Stimulated activated CD8-positive, alpha-beta memory T cell treated with anti-CD3 and anti-CD28 coated beads, Interleukin-2, amount 100 ng/mL, for 48 hours (primary cell): ENCODE data around the gene POLR2J3.
"Not testable (repeated sequence)": the region's sequence is repeated elsewhere in the genome, so short reads cannot be mapped to it uniquely, and the experiment has no call there.

ENCODE experiments used
- DNase-seq, 2 donors: peaks; one replicate each; pipeline ENCODE4 v3.0.0-alpha.2; 2020; ENCODE audit warnings: low read depth in 2 of 2

The POLR2J3 gene

GRCh38 chr7:102583495-102583894 lies 11.1 kb upstream of the POLR2J3 start:
- DNase-seq, result not testable (repeated sequence)

- DNase-seq, result not testable (repeated sequence)
These were observed 9.3 kb upstream of the POLR2J3 start for GRCh38 chr7:102581722-102582121.

- DNase-seq, result not testable (repeated sequence)
These were observed 6.1 kb upstream of the POLR2J3 start for GRCh38 chr7:102578486-102578885.

- DNase-seq, result not testable (repeated sequence)
These were observed 5.2 kb upstream of the POLR2J3 start for GRCh38 chr7:102577315-102578240.

GRCh38 chr7:102576363-102576762 lies 4.0 kb upstream of the POLR2J3 start:
- DNase-seq, result not testable (repeated sequence)

- DNase-seq, result not testable (repeated sequence)
These were observed 2.2 kb upstream of the POLR2J3 start for GRCh38 chr7:102574607-102575006.

GRCh38 chr7:102568620-102569019 lies 3.8 kb downstream of the POLR2J3 start:
- not testable (repeated sequence) for DNase-seq

- DNase-seq, result not testable (repeated sequence)
These were observed 21.5 kb downstream of the POLR2J3 start, which contains the start of gene SPDYE2 for GRCh38 chr7:102550808-102551422. TSS of gene SPDYE2 (plus strand) at chr7:102551226. CDS start at chr7:102553256, 2,030 bp downstream.

GRCh38 chr7:102546353-102546752 lies 26.0 kb downstream of the POLR2J3 start:
- DNase-seq, result not testable (repeated sequence)

GRCh38 chr7:102545288-102545687 lies 27.1 kb downstream of the POLR2J3 start:
- not testable (repeated sequence) for DNase-seq

- not testable (repeated sequence) for DNase-seq
These were observed 28.0 kb downstream of the POLR2J3 start for GRCh38 chr7:102544372-102544771.

- DNase-seq, result not testable (repeated sequence)
These were observed 28.8 kb downstream of the POLR2J3 start, which contains the start of gene UPK3BL2 for GRCh38 chr7:102543596-102543995. TSS of gene UPK3BL2 (minus strand) at chr7:102543696. CDS start at chr7:102543636, 60 bp downstream.

GRCh38 chr7:102542771-102543170 lies 29.6 kb downstream of the POLR2J3 start:
- DNase-seq, result not testable (repeated sequence)

- DNase-seq, result not testable (repeated sequence)
These were observed 30.3 kb downstream of the POLR2J3 start for GRCh38 chr7:102542083-102542482.

- not testable (repeated sequence) for DNase-seq
These were observed 31.8 kb downstream of the POLR2J3 start for GRCh38 chr7:102540604-102541003.

- DNase-seq, result not testable (repeated sequence)
These were observed 37.2 kb downstream of the POLR2J3 start for GRCh38 chr7:102535062-102535615.

- DNase-seq, result not testable (repeated sequence)
These were observed 40.3 kb downstream of the POLR2J3 start for GRCh38 chr7:102532127-102532526.

GRCh38 chr7:102531583-102531982 lies 40.8 kb downstream of the POLR2J3 start:
- DNase-seq, result not testable (repeated sequence)

- not testable (repeated sequence) for DNase-seq
These were observed 44.3 kb downstream of the POLR2J3 start for GRCh38 chr7:102527822-102528793.

GRCh38 chr7:102527182-102527581 lies 45.2 kb downstream of the POLR2J3 start:
- not testable (repeated sequence) for DNase-seq

- DNase-seq, result not testable (repeated sequence)
These were observed 47.6 kb downstream of the POLR2J3 start for GRCh38 chr7:102524803-102525202.
